ENCODE results near the gene PRKN. TPM values are rescaled to one million over a fixed set of nuclear protein-coding genes. Genes with fewer than 3 reads are reported as not detected.
A peak's percentile ranks its signal among the peaks of the same experiment; 100 is the strongest.

The PRKN gene
- total RNA-seq, 1 experiment from 2014 or later = 2.0 TPM

DNA sequence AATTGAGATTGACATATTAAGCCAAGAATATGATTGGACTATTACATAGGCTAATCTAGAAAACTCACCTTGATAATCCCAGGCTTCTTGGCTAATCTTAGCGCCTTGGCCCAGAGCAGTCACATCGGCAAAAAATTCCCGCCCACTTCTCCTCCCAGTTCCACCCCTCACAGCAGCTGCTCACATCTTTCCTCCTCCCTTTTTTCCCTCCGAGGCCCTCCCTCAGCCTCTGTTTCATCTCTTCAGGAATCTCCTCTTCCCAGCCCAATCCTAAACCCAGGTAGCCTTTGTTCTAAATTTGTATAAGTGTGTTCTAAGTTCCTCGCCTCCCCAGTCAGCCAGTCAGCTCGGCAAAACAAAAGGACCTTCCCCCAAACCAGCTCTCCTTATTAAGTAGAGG lies 184.3 kb downstream of the PRKN start:
- Mint-ChIP-seq H3K9me3 (no peaks in the 10 kb centered on the region), H3K36me3 (ENCODE audit: insufficient read depth in 1 of 3, low read depth in 3 of 3) (no peaks in the 10 kb centered on the region)
- H3K9ac ChIP-seq (ENCODE audit: extremely low read depth, insufficient read length, low read length) = no peak overlapping the region

More for the DNA sequence above, 184.3 kb downstream of the PRKN start:
- no peak overlapping the region for H3T11ph ChIP-seq (ENCODE audit: low read length)
- H3K18ac ChIP-seq (ENCODE audit: insufficient read length, low read depth, low read length) = no peak overlapping the region
- TF ChIP-seq, protein P1, sequence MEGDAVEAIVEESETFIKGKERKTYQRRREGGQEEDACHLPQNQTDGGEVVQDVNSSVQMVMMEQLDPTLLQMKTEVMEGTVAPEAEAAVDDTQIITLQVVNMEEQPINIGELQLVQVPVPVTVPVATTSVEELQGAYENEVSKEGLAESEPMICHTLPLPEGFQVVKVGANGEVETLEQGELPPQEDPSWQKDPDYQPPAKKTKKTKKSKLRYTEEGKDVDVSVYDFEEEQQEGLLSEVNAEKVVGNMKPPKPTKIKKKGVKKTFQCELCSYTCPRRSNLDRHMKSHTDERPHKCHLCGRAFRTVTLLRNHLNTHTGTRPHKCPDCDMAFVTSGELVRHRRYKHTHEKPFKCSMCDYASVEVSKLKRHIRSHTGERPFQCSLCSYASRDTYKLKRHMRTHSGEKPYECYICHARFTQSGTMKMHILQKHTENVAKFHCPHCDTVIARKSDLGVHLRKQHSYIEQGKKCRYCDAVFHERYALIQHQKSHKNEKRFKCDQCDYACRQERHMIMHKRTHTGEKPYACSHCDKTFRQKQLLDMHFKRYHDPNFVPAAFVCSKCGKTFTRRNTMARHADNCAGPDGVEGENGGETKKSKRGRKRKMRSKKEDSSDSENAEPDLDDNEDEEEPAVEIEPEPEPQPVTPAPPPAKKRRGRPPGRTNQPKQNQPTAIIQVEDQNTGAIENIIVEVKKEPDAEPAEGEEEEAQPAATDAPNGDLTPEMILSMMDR (conservative IDR thresholded peaks at IDR 0.05) = no peak
- no peak overlapping the region for H4K91ac ChIP-seq (ENCODE audit: insufficient read length, low read depth, low read length)
- H3K79me2 ChIP-seq (ENCODE audit: insufficient read depth, low read length) = no peaks in the 10 kb centered on the region
- H3K4me1 ChIP-seq (ENCODE audit: insufficient read depth, low read length) = peaks cover 3% of the 10 kb centered on the region; the same call in 1 of the 2 replicates
- DNase-seq = peak; percentile 68
- peaks cover 14 to 24% of the 10 kb centered on the region in 2 experiments for H3K4me1 Mint-ChIP-seq
- H3K27me3 ChIP-seq (ENCODE audit: insufficient read depth, low read length) = no peaks in the 10 kb centered on the region
- no peak overlapping the region for H2AFZ ChIP-seq (ENCODE audit: low read length)
- no CpG with 5 or more reads among the region's 6 CpGs for WGBS (ENCODE audit: extremely low coverage, insufficient read length, low lambda C conversion rate)
- no peak overlapping the region for H3K4me3 Mint-ChIP-seq
- no peak overlapping the region for H4K5ac ChIP-seq (ENCODE audit: insufficient read length, low read depth, low read length)
- no peak overlapping the region for H2BK20ac ChIP-seq (ENCODE audit: low read depth, low read length, poor library complexity, severe bottlenecking)
- no peaks in the 10 kb centered on the region for H3K23me2 ChIP-seq (ENCODE audit: insufficient read length, low read depth, low read length, poor library complexity, severe bottlenecking)
- no peak overlapping the region for H3K4me2 ChIP-seq (ENCODE audit: insufficient read depth, insufficient read length, low read length)
- no peaks in the 10 kb centered on the region for H3K79me1 ChIP-seq (ENCODE audit: insufficient read depth, low read depth, low read length, poor library complexity, severe bottlenecking)
- no peak overlapping the region for H2BK120ac ChIP-seq (ENCODE audit: low read depth, low read length, poor library complexity, severe bottlenecking)
- peak overlapping the region; percentile 2 to 95 (median 43); a peak in 5 of 7 replicates for H3K27ac Mint-ChIP-seq
- no peaks in the 10 kb centered on the region for H3K9me3 ChIP-seq (ENCODE audit: control insufficient read depth, low read depth, low read length)
- no peak overlapping the region for H2BK15ac ChIP-seq (ENCODE audit: low read depth, low read length)
- no peak overlapping the region for H3K4ac ChIP-seq (ENCODE audit: low read depth, low read length)
- H3K23ac ChIP-seq (ENCODE audit: insufficient read length, low read depth, low read length) = no peak overlapping the region
- no peak overlapping the region for H3K14ac ChIP-seq (ENCODE audit: insufficient read depth, low read length)
- H3K56ac ChIP-seq (ENCODE audit: insufficient read length, low read depth, low read length) = no peak overlapping the region
- H2AK5ac ChIP-seq (ENCODE audit: insufficient read length, low read length) = no peak overlapping the region
- no peaks in the 10 kb centered on the region for H4K20me1 ChIP-seq (ENCODE audit: control insufficient read depth, insufficient read depth, insufficient read length)
- no peak overlapping the region for H4K8ac ChIP-seq (replicated peaks; ENCODE audit: insufficient read length, low read depth, low read length)
- H2BK12ac ChIP-seq (ENCODE audit: insufficient read length, low read depth, low read length) = no peak overlapping the region
- no peaks in the 10 kb centered on the region for H3K27me3 Mint-ChIP-seq (ENCODE audit: low read depth)
- no peak overlapping the region for H3K27ac ChIP-seq (ENCODE audit: insufficient read length, low read depth, low read length)
- H2BK5ac ChIP-seq (ENCODE audit: insufficient read length, low read length) = no peak overlapping the region
